ENCODE measurements around the gene DNM3. TPM values are rescaled to one million over a fixed set of nuclear protein-coding genes. Genes with fewer than 3 reads are reported as not detected.

Gene DNM3
- total and polyA plus RNA-seq, 2 of the 8 experiments (the other 6 are each of a cell fraction or from before 2014, with no cell fraction given): 2.0 to 8.5 TPM

GRCh38 chr1:171916315-171916771 is 75.0 kb downstream of the DNM3 start:
- no peak overlapping the region for H2BK20ac ChIP-seq (ENCODE audit: low read length)
- no peak overlapping the region for H2AK5ac ChIP-seq (ENCODE audit: low read depth, low read length)
- peaks cover 0 to 4% (median 1%) of the 10 kb centered on the region in 4 experiments; a peak in 1 of 7 replicates for H3K4me1 ChIP-seq (replicated peaks in 1 of 4; ENCODE audit: control insufficient read depth in 3 of 4, insufficient read depth in 4 of 4, low read length in 3 of 4)
- no peak overlapping the region for H3K18ac ChIP-seq (ENCODE audit: extremely low read depth, low read length)
- H3K4me3 ChIP-seq (ENCODE audit: extremely low read depth in 1 of 4, insufficient read depth in 2 of 4, low read depth in 3 of 4, low read length in 4 of 4): no peak overlapping the region
- no peak overlapping the region for H2AFZ ChIP-seq (ENCODE audit: low read length)
- no peaks in the 10 kb centered on the region for H3K36me3 ChIP-seq (ENCODE audit: control insufficient read depth in 2 of 4, insufficient read depth in 4 of 4, low read length in 3 of 4)
- no peaks in the 10 kb centered on the region for H3K79me2 ChIP-seq (ENCODE audit: control insufficient read depth in 1 of 2, insufficient read depth in 2 of 2, low read length in 2 of 2)
- H3K23ac ChIP-seq (ENCODE audit: insufficient read length): no peak overlapping the region
- ChIA-PET CTCF (ENCODE audit: partially characterized antibody) (interaction anchor here (0.7 to 3.5 kb wide), 5 partner anchors 13 to 115 kb away, joined by 3 to 15 read pairs (median 4); no protein-coding TSS in a partner anchor), POLR2A (ENCODE audit: partially characterized antibody) (no interaction called here)
- 96% methylated on average over 3 of the region's 3 CpGs; no CpG with 5 or more reads in 1 of the 2 experiments for WGBS, 2 experiments (ENCODE audit: extremely low coverage in 1 of 2, insufficient coverage in 1 of 2, insufficient read length in 1 of 2, insufficient replicate concordance in 2 of 2, low coverage in 1 of 2, low lambda C conversion rate in 2 of 2, missing lambda C conversion rate in 1 of 2)
- H3K4me2 ChIP-seq (ENCODE audit: insufficient read depth in 1 of 2, low read depth in 2 of 2, low read length in 2 of 2): no peak overlapping the region
- H2BK15ac ChIP-seq (ENCODE audit: low read length): no peak overlapping the region
- no peak for TF ChIP-seq CHD2 (IDR thresholded peaks at IDR 0.05; ENCODE audit: low read length)
- no peak overlapping the region for H2BK12ac ChIP-seq (ENCODE audit: low read depth, low read length)
- H2BK120ac ChIP-seq (replicated peaks; ENCODE audit: low read depth, low read length): no peak overlapping the region
- H4K91ac ChIP-seq (replicated peaks; ENCODE audit: insufficient read length, low read length): no peak overlapping the region
- H3K56ac ChIP-seq (replicated peaks; ENCODE audit: insufficient read length, low read depth, low read length): no peak overlapping the region
- H3K4ac ChIP-seq (replicated peaks; ENCODE audit: insufficient read length, low read depth, low read length): no peak overlapping the region
- no peaks in the 10 kb centered on the region for H3K27me3 ChIP-seq (replicated peaks in 1 of 4; ENCODE audit: control insufficient read depth in 3 of 4, extremely low read depth in 1 of 4, insufficient read depth in 3 of 4, low read length in 3 of 4)
- no peaks in the 10 kb centered on the region for H3K79me1 ChIP-seq (ENCODE audit: low read depth, low read length)
- H3K27ac ChIP-seq (ENCODE audit: low read depth, low read length): no peak overlapping the region
- H3K9me3 ChIP-seq (ENCODE audit: insufficient read depth in 2 of 2, low read depth in 1 of 2, low read length in 1 of 2): no peaks in the 10 kb centered on the region
- H3K23me2 ChIP-seq (ENCODE audit: low read depth, low read length): no peaks in the 10 kb centered on the region
- FAIRE-seq: no peak
- no peaks in the 10 kb centered on the region for H4K20me1 ChIP-seq (replicated peaks in 1 of 2; ENCODE audit: control insufficient read depth in 1 of 2, insufficient read depth in 2 of 2, low read length in 2 of 2)
- H2BK5ac ChIP-seq (ENCODE audit: low read depth, low read length): no peak overlapping the region
- no peak overlapping the region for H3K9ac ChIP-seq (replicated peaks in 1 of 4; ENCODE audit: extremely low read depth in 1 of 4, low read depth in 3 of 4, low read length in 3 of 4)
- no peak overlapping the region for H4K8ac ChIP-seq (ENCODE audit: extremely low read depth, insufficient read depth, low read length)
- H4K5ac ChIP-seq (ENCODE audit: insufficient read length, low read depth, low read length): no peak overlapping the region
- no peak overlapping the region for H3K14ac ChIP-seq (ENCODE audit: insufficient read length)
- no peak for DNase-seq (ENCODE audit: low read depth in 1 of 2, low spot score in 2 of 2)

Measured in H1 (cell line).